Colonic mucosa (tissue), 4 donors: ENCODE measurements around the gene LHFPL2. TPM values are rescaled to one million over a fixed set of nuclear protein-coding genes. Genes with fewer than 3 reads are reported as not detected.

Source experiments
- DNase-seq: peaks from one replicate; pipeline ENCODE4 v3.0.0-alpha.2; 2020
- H3K27ac ChIP-seq: fragments of 200-600 bp; one replicate; pipeline ENCODE4 v1.8.0; 2021
- H3K27me3 ChIP-seq: fragments of 200-600 bp; one replicate; pipeline ENCODE4 v1.8.0; 2021
- H3K36me3 ChIP-seq: fragments of 200-600 bp; one replicate; pipeline ENCODE4 v1.8.0; 2021
- H3K4me1 ChIP-seq: fragments of 200-600 bp; one replicate; pipeline ENCODE4 v1.8.0; 2021; ENCODE audit warnings: mild to moderate bottlenecking
- H3K4me3 ChIP-seq: fragments of 200-600 bp; one replicate; pipeline ENCODE4 v1.8.0; 2021
- H3K9ac ChIP-seq, 2 donors: one replicate each; pipeline ENCODE4 v1.7.0; 2013; ENCODE audit warnings: control low read depth in 2 of 2, low read depth in 2 of 2, low read length in 2 of 2
- H3K9me3 ChIP-seq: fragments of 200-600 bp; one replicate; pipeline ENCODE4 v1.8.0; 2021
- intact Hi-C: fragments of 100-400 bp; cut with DNase I; formaldehyde crosslinking; loops from one replicate; pipeline ENCODE4 v1.14.1; 2022
- total RNA-seq, 2 donors: library from RNA; stranded (reverse); fragmentation: NEBNext Ultra II Directional in 1 of 2; extraction: Animal tissue kit (Norgen Biotek cat#: 25700) in 1 of 2; gene quantifications; one replicate each; pipeline ENCODE4 v1.2.1, GENCODE V29; 2021
- TF ChIP-seq, protein P1 (sequence below): fragments of 200-600 bp; IDR thresholded peaks from one replicate; pipeline ENCODE4 v1.8.0; 2022; ENCODE audit warnings: antibody characterized with exemption, mild to moderate bottlenecking
- donor health status: healthy.
- donor health status: DM: no; HTN: no; CAD: no.
- donor health status: DM: no; HTN: no; CAD: no.

The LHFPL2 gene
- total RNA-seq, 2 donors from 2014 or later, result 35.5 to 39.2 TPM

GRCh38 chr5:78589923-78590322, 58.6 kb downstream of the LHFPL2 start:
- Histone ChIP-seq H3K9ac (no peak overlapping the region), H3K9me3 (no peaks in the 10 kb centered on the region), H3K4me1 (peaks cover 7% of the 10 kb centered on the region), H3K27ac (no peak overlapping the region), H3K4me3 (no peak overlapping the region), H3K36me3 (no peaks in the 10 kb centered on the region), H3K27me3 (no peaks in the 10 kb centered on the region)
- no peak for DNase-seq
- TF ChIP-seq, protein P1, sequence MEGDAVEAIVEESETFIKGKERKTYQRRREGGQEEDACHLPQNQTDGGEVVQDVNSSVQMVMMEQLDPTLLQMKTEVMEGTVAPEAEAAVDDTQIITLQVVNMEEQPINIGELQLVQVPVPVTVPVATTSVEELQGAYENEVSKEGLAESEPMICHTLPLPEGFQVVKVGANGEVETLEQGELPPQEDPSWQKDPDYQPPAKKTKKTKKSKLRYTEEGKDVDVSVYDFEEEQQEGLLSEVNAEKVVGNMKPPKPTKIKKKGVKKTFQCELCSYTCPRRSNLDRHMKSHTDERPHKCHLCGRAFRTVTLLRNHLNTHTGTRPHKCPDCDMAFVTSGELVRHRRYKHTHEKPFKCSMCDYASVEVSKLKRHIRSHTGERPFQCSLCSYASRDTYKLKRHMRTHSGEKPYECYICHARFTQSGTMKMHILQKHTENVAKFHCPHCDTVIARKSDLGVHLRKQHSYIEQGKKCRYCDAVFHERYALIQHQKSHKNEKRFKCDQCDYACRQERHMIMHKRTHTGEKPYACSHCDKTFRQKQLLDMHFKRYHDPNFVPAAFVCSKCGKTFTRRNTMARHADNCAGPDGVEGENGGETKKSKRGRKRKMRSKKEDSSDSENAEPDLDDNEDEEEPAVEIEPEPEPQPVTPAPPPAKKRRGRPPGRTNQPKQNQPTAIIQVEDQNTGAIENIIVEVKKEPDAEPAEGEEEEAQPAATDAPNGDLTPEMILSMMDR, result no peak
- intact Hi-C loops, result no loop called here

DNA sequence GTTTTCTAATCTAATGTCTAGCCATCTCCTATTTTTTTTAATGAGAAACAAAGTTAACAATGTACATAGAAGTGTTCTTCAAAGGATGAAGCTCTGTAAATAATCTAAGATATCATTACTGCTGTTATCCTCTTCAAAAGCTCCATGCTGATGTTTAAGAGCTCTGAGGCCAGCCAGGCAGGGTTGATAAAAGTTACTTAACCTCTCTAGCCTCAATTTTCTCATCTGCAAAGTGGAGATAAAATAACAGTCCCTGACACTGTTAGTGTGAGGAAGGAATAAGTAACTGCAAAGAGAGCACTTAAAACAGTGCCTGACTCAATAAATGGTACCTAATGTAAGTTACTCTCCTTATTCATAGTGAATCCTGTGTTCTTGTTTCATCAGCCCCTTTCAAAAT, 60.1 kb downstream of the LHFPL2 start:
- no peak for DNase-seq
- TF ChIP-seq, protein P1, result no peak
- Histone ChIP-seq H3K9ac (no peak overlapping the region), H3K4me1 (no peaks in the 10 kb centered on the region), H3K36me3 (no peaks in the 10 kb centered on the region), H3K9me3 (no peaks in the 10 kb centered on the region), H3K27ac (peak overlapping the region; percentile 7), H3K4me3 (no peak overlapping the region), H3K27me3 (no peaks in the 10 kb centered on the region)
- intact Hi-C loops, result no loop called here

- Histone ChIP-seq H3K9ac (no peak overlapping the region), H3K27ac (peak overlapping the region; percentile 7)
- intact Hi-C loops, result no loop called here
Observed at GRCh38 chr5:78587775-78588291, 60.7 kb downstream of the LHFPL2 start.

GRCh38 chr5:78587081-78587774, 61.3 kb downstream of the LHFPL2 start:
- Histone ChIP-seq H3K27ac (no peak overlapping the region), H3K27me3 (no peaks in the 10 kb centered on the region), H3K9me3 (no peaks in the 10 kb centered on the region), H3K4me3 (no peak overlapping the region), H3K4me1 (no peaks in the 10 kb centered on the region), H3K36me3 (no peaks in the 10 kb centered on the region), H3K9ac (no peak overlapping the region)
- intact Hi-C loops, result no loop called here
- TF ChIP-seq, protein P1, result no peak
- DNase-seq, result no peak

More at GRCh38 chr5:78587775-78588291, 60.7 kb downstream of the LHFPL2 start:
- TF ChIP-seq, protein P1, result no peak
- Histone ChIP-seq H3K27me3 (no peaks in the 10 kb centered on the region), H3K4me3 (no peak overlapping the region), H3K4me1 (no peaks in the 10 kb centered on the region), H3K9me3 (no peaks in the 10 kb centered on the region), H3K36me3 (no peaks in the 10 kb centered on the region)
- DNase-seq, result no peak

GRCh38 chr5:78586251-78586650, 62.3 kb downstream of the LHFPL2 start:
- Histone ChIP-seq H3K4me3 (no peak overlapping the region), H3K27ac (no peak overlapping the region), H3K9me3 (no peaks in the 10 kb centered on the region), H3K27me3 (no peaks in the 10 kb centered on the region), H3K36me3 (no peaks in the 10 kb centered on the region), H3K4me1 (no peaks in the 10 kb centered on the region), H3K9ac (no peak overlapping the region)
- no peak for DNase-seq
- intact Hi-C loops, result no loop called here
- TF ChIP-seq, protein P1, result no peak
